CD14-positive monocyte (primary cell): ENCODE measurements around the gene MSI1. TPM values are rescaled to one million over a fixed set of nuclear protein-coding genes. Genes with fewer than 3 reads are reported as not detected.

ENCODE experiments used
- DNase-seq, 3 donors: peaks; one replicate each; pipeline ENCODE4 v3.0.0-alpha.2; 2011 to 2022
- H2AFZ ChIP-seq: 2 replicates; pipeline ENCODE4 v1.6.0; 2012; ENCODE audit warnings: mild to moderate bottlenecking, low read depth, low read length, inconsistent platforms; ENCODE audit not compliant: insufficient read depth, poor library complexity, severe bottlenecking
- H3K27ac ChIP-seq, 2 donors: 1 replicate in 1 of 2; 2 replicates in 1 of 2; pipeline ENCODE4 v1.5.1; 2012 to 2013; ENCODE audit warnings: low read length in 2 of 2, control low read depth in 1 of 2, inconsistent platforms in 1 of 2, low read depth in 1 of 2, mild to moderate bottlenecking in 1 of 2
- H3K27me3 ChIP-seq, 2 donors: one replicate each; pipeline versions ENCODE4 v1.6.0 to v1.6.1; 2011 to 2013; ENCODE audit warnings: low read length in 2 of 2; ENCODE audit not compliant: control insufficient read depth in 2 of 2, insufficient read depth in 2 of 2
- H3K36me3 ChIP-seq, 2 donors: replicated peaks in 1 of 2; 1 replicate in 1 of 2; 2 replicates in 1 of 2; pipeline versions ENCODE4 v1.5.1 to v1.6.1; 2012 to 2013; ENCODE audit warnings: low read length in 2 of 2, control low read depth in 1 of 2, inconsistent platforms in 1 of 2, mild to moderate bottlenecking in 1 of 2; ENCODE audit not compliant: insufficient read depth in 2 of 2, control insufficient read depth in 1 of 2
- H3K4me1 ChIP-seq, 2 donors: 1 replicate in 1 of 2; 2 replicates in 1 of 2; pipeline versions ENCODE4 v1.5.1 to v1.6.1; 2012 to 2013; ENCODE audit warnings: low read length in 2 of 2, control low read depth in 1 of 2, inconsistent platforms in 1 of 2, mild to moderate bottlenecking in 1 of 2, moderate library complexity in 1 of 2; ENCODE audit not compliant: insufficient read depth in 2 of 2, control insufficient read depth in 1 of 2
- H3K4me2 ChIP-seq: replicated peaks from 2 replicates; pipeline ENCODE3; 2012; ENCODE audit warnings: low read length, moderate library complexity, mild to moderate bottlenecking; ENCODE audit not compliant: poor library complexity, severe bottlenecking; ENCODE audit errors: extremely low read depth
- H3K4me3 ChIP-seq, 3 experiments: fragments of 200-600 bp in 1 of 3; sonication (generic) in 1 of 3; replicated peaks in 1 of 3; 1 replicate in 2 of 3; 2 replicates in 1 of 3; pipeline ENCODE4 v1.5.1; 2011 to 2013; ENCODE audit warnings: low read length in 3 of 3, mild to moderate bottlenecking in 3 of 3, control low read depth in 2 of 3, low read depth in 2 of 3, inconsistent platforms in 1 of 3, moderate library complexity in 1 of 3
- H3K79me2 ChIP-seq: 2 replicates; pipeline ENCODE4 v1.6.0; 2012; ENCODE audit warnings: mild to moderate bottlenecking, control low read depth, inconsistent platforms, low read length, moderate library complexity; ENCODE audit not compliant: insufficient read depth
- H3K9ac ChIP-seq: 2 replicates; pipeline ENCODE4 v1.6.0; 2017; ENCODE audit warnings: low read length, mild to moderate bottlenecking; ENCODE audit not compliant: insufficient read depth, poor library complexity, severe bottlenecking
- H3K9me3 ChIP-seq, 2 donors: replicated peaks in 1 of 2; 1 replicate in 1 of 2; 2 replicates in 1 of 2; pipeline versions ENCODE4 v1.5.1 to v1.6.1; 2012 to 2013; ENCODE audit warnings: low read length in 2 of 2, control low read depth in 1 of 2; ENCODE audit not compliant: control insufficient read depth in 1 of 2, insufficient read depth in 1 of 2
- H4K20me1 ChIP-seq: 2 replicates; pipeline ENCODE4 v1.6.0; 2012; ENCODE audit warnings: mild to moderate bottlenecking, low read length, control low read depth, moderate library complexity; ENCODE audit not compliant: insufficient read depth
- H3K27ac Mint-ChIP-seq, 7 donors: one replicate each; pipeline ENCODE4 v1.8.0; 2020; ENCODE audit warnings: mild to moderate bottlenecking in 7 of 7, mixed read lengths in 7 of 7, moderate library complexity in 6 of 7, inconsistent platforms in 2 of 7
- H3K27me3 Mint-ChIP-seq, 3 donors: one replicate each; pipeline ENCODE4 v1.8.0; 2021 to 2022; ENCODE audit warnings: low read depth in 3 of 3, mild to moderate bottlenecking in 3 of 3, mixed read lengths in 3 of 3, moderate library complexity in 3 of 3, inconsistent platforms in 1 of 3
- H3K36me3 Mint-ChIP-seq, 2 donors: one replicate each; pipeline ENCODE4 v1.8.0; 2020; ENCODE audit warnings: mixed read lengths in 2 of 2, inconsistent platforms in 1 of 2, mild to moderate bottlenecking in 1 of 2
- H3K4me1 Mint-ChIP-seq: one replicate; pipeline ENCODE4 v1.8.0; 2020; ENCODE audit warnings: mild to moderate bottlenecking, mixed read lengths
- H3K4me3 Mint-ChIP-seq, 2 donors: one replicate each; pipeline ENCODE4 v1.8.0; 2020; ENCODE audit warnings: mild to moderate bottlenecking in 2 of 2, mixed read lengths in 2 of 2, moderate library complexity in 1 of 2
- H3K9me3 Mint-ChIP-seq, 7 donors: one replicate each; pipeline ENCODE4 v1.8.0; 2020 to 2022; ENCODE audit warnings: mixed read lengths in 7 of 7, mild to moderate bottlenecking in 6 of 7, moderate library complexity in 6 of 7, inconsistent platforms in 2 of 7
- CTCF ChIP-seq: fragments of 200-600 bp; IDR thresholded peaks from one replicate; pipeline ENCODE4 v1.8.0; 2022; ENCODE audit warnings: antibody characterized with exemption, mild to moderate bottlenecking
- WGBS: methylation state at CpG from one replicate; pipeline ENCODE4 v1.1.5; 2013; ENCODE audit warnings: missing lambda C conversion rate; ENCODE audit not compliant: insufficient coverage; 5-methylcytosine and 5-hydroxymethylcytosine counted together
- intact Hi-C, 2 donors: fragments of 100-400 bp; cut with micrococcal nuclease; formaldehyde crosslinking; loops; one replicate each; pipeline versions ENCODE4 v1.15.0 to v1.15.1; 2023
- polyA plus RNA-seq, 3 donors: library from polyadenylated mRNA; depleted of rRNA in 1 of 3; unstranded in 2 of 3; stranded (reverse) in 1 of 3; fragments of 300-500 nt in 2 of 3; fragments of >200 nt in 1 of 3; fragmentation: Illumina TruSeq in 2 of 3; gene quantifications; 1 replicate in 2 of 3; 2 replicates in 1 of 3; pipeline ENCODE4 v1.2.3, GENCODE V29; 2012 to 2021

The MSI1 gene
- polyA plus RNA-seq, 3 donors, result not detected

DNA sequence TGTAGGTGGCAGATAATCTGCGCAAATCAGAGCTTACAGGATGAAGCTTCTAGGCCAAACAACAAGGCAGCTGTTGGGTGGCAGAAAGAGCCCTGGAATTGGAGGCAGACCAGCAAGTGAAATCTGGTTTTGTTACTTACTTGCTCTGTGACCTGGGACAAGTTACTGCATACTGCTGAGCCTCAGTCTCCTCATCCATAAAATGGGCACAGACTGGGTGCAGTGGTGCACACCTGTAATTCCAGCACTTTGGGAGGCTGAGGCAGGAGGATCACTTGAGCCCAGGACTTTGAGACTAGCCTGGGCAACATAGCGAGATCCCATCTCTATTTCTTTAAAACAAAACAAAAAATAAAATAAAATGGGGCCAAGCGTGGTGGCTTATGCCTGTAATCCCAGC is 37.6 kb upstream of the MSI1 start:
- Histone ChIP-seq H3K4me2 (no peak overlapping the region), H3K79me2 (no peaks in the 10 kb centered on the region), H3K9ac (no peak overlapping the region), H3K4me3 (no peak overlapping the region), H3K36me3 (no peaks in the 10 kb centered on the region), H3K27me3 (peaks cover 0 to 2% of the 10 kb centered on the region in 2 donors), H3K27ac (no peak overlapping the region), H2AFZ (no peak overlapping the region), H3K9me3 (no peaks in the 10 kb centered on the region), H3K4me1 (no peaks in the 10 kb centered on the region), H4K20me1 (no peaks in the 10 kb centered on the region)
- no peaks in the 10 kb centered on the region for H3K36me3 Mint-ChIP-seq
- peaks cover 0 to 4% (median 0%) of the 10 kb centered on the region in 7 donors for H3K9me3 Mint-ChIP-seq
- TF ChIP-seq CTCF, result no peak
- no peak overlapping the region for H3K4me3 Mint-ChIP-seq
- H3K4me1 Mint-ChIP-seq, result no peaks in the 10 kb centered on the region
- H3K27ac Mint-ChIP-seq, result no peak overlapping the region
- intact Hi-C loops, result no loop called here
- DNase-seq, result no peak
- peaks cover 1 to 12% (median 8%) of the 10 kb centered on the region in 3 donors for H3K27me3 Mint-ChIP-seq
- WGBS, result 80% methylated on average over 1 of the region's 3 CpGs

DNA sequence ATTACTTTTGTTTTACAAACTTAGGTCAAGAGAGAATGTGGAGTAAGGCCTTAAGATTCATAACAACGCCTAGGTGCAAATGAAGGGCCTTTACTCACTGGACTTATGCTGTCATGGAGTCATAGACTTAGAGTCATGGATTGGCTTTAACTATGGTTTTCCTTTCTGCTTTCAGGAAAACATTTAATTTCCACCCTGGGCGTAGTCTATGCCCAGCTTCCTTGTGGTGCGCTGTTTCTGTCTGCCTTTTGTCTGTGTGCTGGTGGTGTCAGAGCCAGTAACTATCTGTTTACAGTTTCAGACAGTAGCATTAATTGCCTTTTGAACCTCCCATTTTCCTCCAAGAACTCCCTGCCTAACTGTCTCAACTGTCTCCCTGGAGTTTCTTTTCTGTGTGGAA is 37.1 kb upstream of the MSI1 start:
- Mint-ChIP-seq H3K27me3 (peaks cover 1 to 13% (median 8%) of the 10 kb centered on the region in 3 donors), H3K4me3 (no peak overlapping the region), H3K36me3 (no peaks in the 10 kb centered on the region), H3K4me1 (no peaks in the 10 kb centered on the region), H3K9me3 (peaks cover 0 to 4% (median 0%) of the 10 kb centered on the region in 7 donors), H3K27ac (no peak overlapping the region)
- no peak overlapping the region for H2AFZ ChIP-seq
- H3K27me3 ChIP-seq, result peaks cover 0 to 2% of the 10 kb centered on the region in 2 donors
- H3K4me1 ChIP-seq, result no peaks in the 10 kb centered on the region
- intact Hi-C loops, result no loop called here
- no peaks in the 10 kb centered on the region for H3K9me3 ChIP-seq
- H3K79me2 ChIP-seq, result no peaks in the 10 kb centered on the region
- WGBS, result no CpG with 5 or more reads among the region's 3 CpGs
- no peak overlapping the region for H3K9ac ChIP-seq
- TF ChIP-seq CTCF, result no peak
- no peak overlapping the region for H3K4me2 ChIP-seq
- no peak overlapping the region for H3K27ac ChIP-seq
- no peak for DNase-seq
- no peaks in the 10 kb centered on the region for H4K20me1 ChIP-seq
- H3K36me3 ChIP-seq, result no peaks in the 10 kb centered on the region
- H3K4me3 ChIP-seq, result no peak overlapping the region
